Fibroblast of pulmonary artery (primary cell): ENCODE data around the gene PTPN14.
"Not testable (repeated sequence)": the region's sequence is repeated elsewhere in the genome, so short reads cannot be mapped to it uniquely, and the experiment has no call there.

Source experiments
- DNase-seq: peaks from one replicate; pipeline ENCODE4 v3.0.0-alpha.2; 2010; ENCODE audit warnings: low read depth
- H3K4me3 ChIP-seq: replicated peaks from 2 replicates; pipeline ENCODE4 v1.5.1; 2011; ENCODE audit warnings: low read depth, mild to moderate bottlenecking, control low read depth, low read length, moderate library complexity
- TF ChIP-seq, protein P1 (sequence below): IDR thresholded peaks from 2 replicates; pipeline ENCODE4 v1.5.1; 2011; ENCODE audit warnings: mild to moderate bottlenecking, control low read depth, low read length, inconsistent platforms; ENCODE audit errors: missing control alignments

Gene PTPN14

DNA sequence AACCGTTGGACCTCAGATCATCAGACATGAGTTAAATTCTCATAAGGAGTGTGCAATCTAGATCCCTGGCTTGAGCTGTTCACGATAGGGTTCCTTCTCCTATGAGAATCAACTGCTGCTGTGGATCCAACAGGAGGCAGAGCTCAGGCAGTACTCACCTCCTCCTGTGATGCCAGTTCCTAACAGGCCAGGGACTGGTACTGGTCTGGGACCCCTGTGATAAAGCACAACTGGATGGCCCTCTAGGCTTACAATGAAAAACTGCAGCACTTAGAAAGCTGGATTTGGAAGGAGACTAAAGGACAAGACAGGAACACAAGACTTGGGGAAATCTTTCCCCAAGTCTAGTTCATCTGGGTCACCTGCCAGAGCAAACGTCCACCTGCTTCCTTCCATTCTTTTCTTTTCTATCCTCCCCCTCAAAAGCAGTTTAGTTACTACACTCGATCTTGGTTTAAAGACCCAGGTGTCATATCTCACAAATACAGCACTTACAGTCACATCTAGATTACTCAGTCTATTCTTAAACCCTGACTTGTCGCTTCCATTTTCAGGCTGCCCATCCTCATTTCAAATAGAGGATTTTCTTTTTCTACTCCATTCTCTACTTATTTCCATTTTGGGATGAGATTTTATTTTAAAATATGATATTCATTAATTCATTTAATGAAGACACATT is 59.8 kb downstream of the PTPN14 start:
- no peak for DNase-seq
- TF ChIP-seq, protein P1, sequence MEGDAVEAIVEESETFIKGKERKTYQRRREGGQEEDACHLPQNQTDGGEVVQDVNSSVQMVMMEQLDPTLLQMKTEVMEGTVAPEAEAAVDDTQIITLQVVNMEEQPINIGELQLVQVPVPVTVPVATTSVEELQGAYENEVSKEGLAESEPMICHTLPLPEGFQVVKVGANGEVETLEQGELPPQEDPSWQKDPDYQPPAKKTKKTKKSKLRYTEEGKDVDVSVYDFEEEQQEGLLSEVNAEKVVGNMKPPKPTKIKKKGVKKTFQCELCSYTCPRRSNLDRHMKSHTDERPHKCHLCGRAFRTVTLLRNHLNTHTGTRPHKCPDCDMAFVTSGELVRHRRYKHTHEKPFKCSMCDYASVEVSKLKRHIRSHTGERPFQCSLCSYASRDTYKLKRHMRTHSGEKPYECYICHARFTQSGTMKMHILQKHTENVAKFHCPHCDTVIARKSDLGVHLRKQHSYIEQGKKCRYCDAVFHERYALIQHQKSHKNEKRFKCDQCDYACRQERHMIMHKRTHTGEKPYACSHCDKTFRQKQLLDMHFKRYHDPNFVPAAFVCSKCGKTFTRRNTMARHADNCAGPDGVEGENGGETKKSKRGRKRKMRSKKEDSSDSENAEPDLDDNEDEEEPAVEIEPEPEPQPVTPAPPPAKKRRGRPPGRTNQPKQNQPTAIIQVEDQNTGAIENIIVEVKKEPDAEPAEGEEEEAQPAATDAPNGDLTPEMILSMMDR = no peak
- H3K4me3 ChIP-seq = no peak overlapping the region

DNA sequence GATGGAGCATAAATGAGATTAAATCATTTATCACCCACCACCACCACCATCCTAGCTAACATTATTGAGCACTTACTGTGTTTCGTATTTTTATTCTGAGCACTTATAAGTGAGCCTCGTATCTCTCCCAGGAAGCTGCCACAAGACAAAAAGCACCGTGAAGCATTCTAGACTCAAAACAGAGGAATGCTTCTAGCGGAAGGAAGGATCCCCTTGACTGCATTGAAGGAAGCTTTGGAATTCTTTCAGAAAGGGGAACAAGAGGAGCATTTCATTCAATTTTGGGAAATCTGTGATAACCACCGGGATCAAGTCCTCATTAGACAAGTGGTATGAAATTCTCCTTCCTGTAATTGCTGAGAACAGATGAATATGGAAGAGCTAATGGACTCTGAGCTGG is 66.3 kb downstream of the PTPN14 start:
- no peak for DNase-seq
- TF ChIP-seq, protein P1 = no peak
- H3K4me3 ChIP-seq = no peak overlapping the region

DNA sequence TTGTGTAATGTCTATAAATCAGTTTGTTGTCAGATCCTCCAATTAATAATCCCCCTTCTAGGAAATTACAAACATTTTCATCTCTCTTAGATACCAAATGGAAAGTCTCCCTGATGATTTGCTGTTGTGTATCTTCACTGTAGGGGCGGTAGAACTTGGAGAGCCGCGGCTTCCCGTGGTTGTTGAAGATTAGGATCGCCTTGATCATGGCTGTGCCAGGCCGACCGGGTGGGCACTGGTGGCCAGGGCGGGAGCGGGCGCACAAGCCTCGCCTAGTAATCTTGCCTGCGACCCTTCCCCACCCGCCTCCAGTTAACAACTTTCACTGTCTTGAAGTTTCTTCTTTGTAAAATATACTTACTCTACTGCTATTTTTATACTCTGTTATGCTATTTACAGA is 68.2 kb downstream of the PTPN14 start:
- DNase-seq, H3K4me3 ChIP-seq: not testable (repeated sequence)

DNA sequence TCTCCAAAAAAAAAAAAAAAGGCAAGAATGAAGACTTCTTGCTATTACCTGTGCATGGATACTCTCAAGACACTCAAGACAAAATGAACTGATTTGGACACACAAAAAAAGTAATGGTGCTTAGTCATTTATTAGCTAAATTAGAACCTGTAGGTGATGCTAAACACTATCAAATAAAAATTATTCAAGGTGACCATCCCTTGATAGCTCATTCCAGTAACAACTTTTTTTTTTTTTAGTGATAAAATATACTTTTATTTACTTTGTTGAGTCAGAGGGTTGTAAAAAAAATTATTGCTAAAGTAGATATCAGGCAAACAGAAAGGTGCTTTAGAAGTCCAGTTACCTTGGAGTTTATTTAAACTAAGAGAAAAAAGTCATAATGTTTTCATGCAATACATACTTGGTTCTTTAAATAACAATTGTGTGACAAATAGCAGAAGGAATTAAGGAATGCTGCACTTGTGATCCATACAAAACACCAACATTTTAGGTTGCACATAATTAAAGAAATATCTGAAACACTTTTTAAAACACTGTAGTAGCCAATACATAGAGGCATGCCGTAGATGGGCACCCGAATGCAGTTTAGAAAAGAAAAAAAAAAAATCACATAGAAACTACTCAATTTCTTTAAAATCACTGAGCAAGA is 69.3 kb downstream of the PTPN14 start:
- DNase-seq, H3K4me3 ChIP-seq: not testable (repeated sequence)

DNA sequence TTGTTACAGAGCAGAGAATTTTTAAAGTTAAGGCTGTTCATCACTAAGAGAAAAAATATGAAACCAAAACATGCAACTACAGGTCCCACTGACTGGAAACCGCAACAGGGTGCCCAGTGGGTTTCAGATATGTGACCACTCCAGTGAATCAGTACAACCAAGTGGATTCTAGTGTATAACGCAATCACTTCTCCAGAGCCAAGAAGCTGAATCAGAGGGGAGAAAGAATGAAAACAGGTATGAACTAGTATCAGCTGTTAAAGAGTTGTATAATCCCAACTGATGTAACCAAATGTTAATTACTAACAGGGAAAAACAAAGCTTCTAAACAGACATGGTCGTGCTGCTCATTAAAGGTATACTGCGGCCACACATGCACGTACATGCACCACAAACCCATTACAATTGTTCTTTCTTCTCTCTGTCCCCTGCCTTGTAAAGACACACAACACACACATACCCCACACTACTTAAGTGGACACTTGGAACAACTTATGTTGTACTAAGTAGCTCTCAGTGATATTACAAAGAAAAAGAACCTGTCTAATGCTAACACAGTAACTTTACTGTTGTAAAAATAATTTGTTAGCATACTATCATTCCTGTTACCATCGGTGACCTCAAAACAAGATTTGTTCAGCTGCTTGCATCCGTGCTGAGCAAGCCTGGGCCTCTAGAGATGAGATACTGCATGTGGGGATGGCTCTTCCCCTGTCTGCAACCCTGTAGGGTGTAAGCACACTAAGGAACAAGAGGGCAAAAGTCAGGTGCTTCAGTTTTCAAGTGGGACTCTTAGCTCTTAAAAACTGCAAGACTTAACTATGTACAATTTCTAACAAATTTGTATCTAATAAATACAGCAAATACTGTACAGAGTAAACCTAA is 74.2 kb downstream of the PTPN14 start:
- H3K4me3 ChIP-seq = no peak overlapping the region
- TF ChIP-seq, protein P1 = no peak
- DNase-seq = peak; percentile 81

DNA sequence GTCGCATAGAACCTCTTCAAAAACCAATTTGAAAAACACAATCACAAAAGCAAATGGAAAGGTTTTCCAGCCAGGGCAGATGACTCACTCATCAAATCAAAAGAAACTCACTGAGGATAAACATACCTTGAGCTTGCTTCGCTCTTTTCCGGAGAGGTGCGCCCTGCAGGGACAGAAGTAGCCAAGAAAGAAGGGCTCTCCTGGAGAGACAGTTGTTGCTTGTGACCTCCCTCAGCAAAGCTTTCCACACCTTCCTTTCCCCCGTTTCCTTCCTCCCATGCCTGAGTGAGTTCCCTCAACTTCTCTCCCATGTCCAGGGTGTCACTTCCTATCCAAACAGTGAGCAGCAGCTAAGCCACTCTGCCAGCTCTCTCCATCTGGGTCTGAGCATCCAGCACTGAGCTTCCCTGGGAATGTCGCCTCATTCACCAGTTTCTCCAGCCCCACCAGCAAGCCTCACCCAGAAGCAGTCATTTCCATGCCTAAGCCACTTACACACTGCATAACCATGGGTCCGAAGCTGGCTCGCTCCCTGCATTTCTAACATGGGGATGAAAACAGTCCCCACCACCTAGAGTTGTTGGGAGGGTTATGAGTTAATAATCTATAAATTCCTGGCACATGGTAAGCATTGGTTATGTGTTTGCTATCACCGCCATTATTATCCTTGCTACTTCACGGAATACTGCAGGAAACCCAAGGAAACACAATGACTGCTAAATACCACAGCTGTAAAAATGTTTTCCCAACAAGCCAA is 75.0 kb downstream of the PTPN14 start:
- no peak overlapping the region for H3K4me3 ChIP-seq
- no peak for DNase-seq

DNA sequence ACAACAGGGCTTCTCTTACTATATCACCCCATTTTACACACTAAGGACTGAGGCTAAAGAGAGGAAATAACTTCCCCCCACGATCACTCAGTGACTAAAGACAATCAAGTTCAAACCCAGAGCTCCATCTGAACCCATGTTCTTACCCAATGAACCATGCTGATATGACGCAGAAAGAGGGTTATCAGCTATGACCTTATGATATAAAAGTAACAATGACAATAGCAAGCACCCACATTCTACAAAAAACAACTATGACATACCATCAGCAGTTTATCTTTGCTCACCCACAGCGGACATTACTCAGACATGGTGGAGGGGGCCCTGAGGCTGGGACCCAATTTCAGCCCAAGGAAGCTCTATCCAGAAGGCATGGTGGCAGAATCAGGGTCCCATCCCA is 75.7 kb downstream of the PTPN14 start:
- no peak for DNase-seq
- TF ChIP-seq, protein P1 = no peak
- H3K4me3 ChIP-seq = no peak overlapping the region

More for the DNA sequence above, 75.0 kb downstream of the PTPN14 start:
- TF ChIP-seq, protein P1 = no peak
